IMR-90 (cell line): ENCODE results near the gene DCTD. TPM values are rescaled to one million over a fixed set of nuclear protein-coding genes. Genes with fewer than 3 reads are reported as not detected.

Source experiments
- ATAC-seq: fragments of 200-7000 bp; cut with Tn5 transposase; 2 replicates; pipeline ENCODE4 v1.9.1; 2020; ENCODE audit warnings: low read depth, mild to moderate bottlenecking, moderate library complexity
- BruUV-seq: library from RNA; stranded (reverse); fragments of 400-500 nt; replicated peaks from 2 replicates; lab custom pipeline; 2021; lab: Mats Ljungman, UMichigan
- CTCF ChIA-PET: fragments of 300-600 bp; formaldehyde crosslinking; extraction: SDS; loops from one replicate; lab custom pipeline; 2021; ENCODE audit warnings: antibody characterized with exemption; lab: Yijun Ruan, JAX
- POLR2A ChIA-PET: fragments of 300-600 bp; sonication (Branson Sonifier 250); formaldehyde crosslinking; loops from one replicate; lab custom pipeline; 2022; ENCODE audit warnings: antibody characterized with exemption; ENCODE audit not compliant: unreplicated experiment; lab: Charles Lee
- DNase-seq: peaks from one replicate; pipeline ENCODE4 v3.0.0; 2013
- H2AFZ ChIP-seq: replicated peaks from 2 replicates; pipeline ENCODE3; 2013; ENCODE audit warnings: low read length, mild to moderate bottlenecking; ENCODE audit not compliant: poor library complexity
- H2AK5ac ChIP-seq: 2 replicates; pipeline ENCODE4 v1.6.1; 2013; ENCODE audit warnings: low read depth, low read length, inconsistent platforms
- H2AK9ac ChIP-seq: replicated peaks from 2 replicates; pipeline ENCODE3; 2013; ENCODE audit warnings: mild to moderate bottlenecking, low read depth, low read length, moderate library complexity; ENCODE audit not compliant: poor library complexity
- H2BK120ac ChIP-seq: 2 replicates; pipeline ENCODE4 v1.6.1; 2013; ENCODE audit warnings: low read depth, low read length, inconsistent platforms
- H2BK15ac ChIP-seq: 3 replicates; pipeline ENCODE4 v1.6.1; 2013; ENCODE audit warnings: low read depth, low read length, inconsistent platforms
- H2BK20ac ChIP-seq: 2 replicates; pipeline ENCODE4 v1.6.1; 2013; ENCODE audit warnings: low read depth, mild to moderate bottlenecking, inconsistent platforms, low read length, moderate library complexity
- H2BK5ac ChIP-seq: 2 replicates; pipeline ENCODE4 v1.6.1; 2013; ENCODE audit warnings: mild to moderate bottlenecking, low read depth, low read length, inconsistent platforms; ENCODE audit not compliant: poor library complexity, severe bottlenecking
- H3K14ac ChIP-seq: replicated peaks from 2 replicates; pipeline ENCODE4 v1.6.1; 2013; ENCODE audit warnings: low read depth, low read length, inconsistent platforms
- H3K18ac ChIP-seq: 2 replicates; pipeline ENCODE4 v1.6.1; 2013; ENCODE audit warnings: low read depth, low read length, control low read depth
- H3K23ac ChIP-seq: 2 replicates; pipeline ENCODE4 v1.6.1; 2013; ENCODE audit warnings: low read depth, low read length, inconsistent platforms
- H3K27ac ChIP-seq: 2 replicates; pipeline ENCODE4 v1.5.1; 2013; ENCODE audit warnings: mild to moderate bottlenecking, control low read depth, low read length; ENCODE audit not compliant: insufficient read depth
- H3K27me3 ChIP-seq: 2 replicates; pipeline ENCODE4 v1.6.1; 2013; ENCODE audit warnings: low read length; ENCODE audit not compliant: control insufficient read depth, insufficient read depth
- H3K36me3 ChIP-seq: 2 replicates; pipeline ENCODE4 v1.6.1; 2013; ENCODE audit warnings: low read length, mixed read lengths; ENCODE audit not compliant: control insufficient read depth, insufficient read depth
- H3K4ac ChIP-seq: 2 replicates; pipeline ENCODE4 v1.6.1; 2013; ENCODE audit warnings: low read depth, low read length, inconsistent platforms
- H3K4me1 ChIP-seq: 2 replicates; pipeline ENCODE4 v1.6.1; 2013; ENCODE audit warnings: low read length, mixed read lengths; ENCODE audit not compliant: control insufficient read depth, insufficient read depth
- H3K4me2 ChIP-seq: 2 replicates; pipeline ENCODE4 v1.6.1; 2013; ENCODE audit warnings: low read depth, mild to moderate bottlenecking, control low read depth, low read length, moderate library complexity
- H3K4me3 ChIP-seq: 2 replicates; pipeline ENCODE4 v1.5.1; 2013; ENCODE audit warnings: low read depth, mild to moderate bottlenecking, control low read depth, low read length, moderate library complexity; ENCODE audit not compliant: insufficient read depth
- H3K56ac ChIP-seq: 2 replicates; pipeline ENCODE4 v1.6.1; 2013; ENCODE audit warnings: low read length, inconsistent platforms; ENCODE audit not compliant: insufficient read depth; ENCODE audit errors: extremely low read depth
- H3K79me1 ChIP-seq, 2 experiments: 2 replicates each; pipeline ENCODE4 v1.6.1; 2013; ENCODE audit warnings: low read length in 2 of 2, inconsistent platforms in 1 of 2, low read depth in 1 of 2
- H3K9ac ChIP-seq: 2 replicates; pipeline ENCODE4 v1.6.1; 2013; ENCODE audit warnings: low read depth, low read length, control low read depth
- H3K9me1 ChIP-seq: 2 replicates; pipeline ENCODE4 v1.6.1; 2013; ENCODE audit warnings: low read length, inconsistent platforms; ENCODE audit not compliant: insufficient read depth
- H3K9me3 ChIP-seq: 2 replicates; pipeline ENCODE4 v1.6.1; 2013; ENCODE audit warnings: low read length; ENCODE audit not compliant: control insufficient read depth, insufficient read depth
- H4K20me1 ChIP-seq: 2 replicates; pipeline ENCODE4 v1.6.1; 2013; ENCODE audit warnings: low read length, inconsistent platforms; ENCODE audit not compliant: insufficient read depth
- H4K5ac ChIP-seq: 2 replicates; pipeline ENCODE4 v1.6.1; 2013; ENCODE audit warnings: mild to moderate bottlenecking, low read depth, low read length, control low read depth
- H4K8ac ChIP-seq, 2 experiments: 2 replicates each; pipeline ENCODE4 v1.6.1; 2013; ENCODE audit warnings: low read depth in 2 of 2, low read length in 2 of 2, control low read depth in 1 of 2, inconsistent platforms in 1 of 2
- H4K91ac ChIP-seq: 2 replicates; pipeline ENCODE4 v1.6.1; 2013; ENCODE audit warnings: low read depth, low read length, inconsistent platforms; ENCODE audit not compliant: insufficient read depth
- BHLHE40 ChIP-seq: fragments of 150-350 bp; IDR thresholded peaks from 2 replicates; pipeline ENCODE4 v1.6.1; 2016; ENCODE audit warnings: mild to moderate bottlenecking, low read depth, low read length
- CEBPB ChIP-seq: IDR thresholded peaks from 2 replicates; pipeline ENCODE4 v1.6.1; 2012; ENCODE audit warnings: low read depth, low read length, improper control_type of control experiment
- CHD1 ChIP-seq: IDR thresholded peaks from 2 replicates; pipeline ENCODE4 v1.6.1; 2012; ENCODE audit warnings: low read depth, low read length, improper control_type of control experiment
- CTCF ChIP-seq: conservative IDR thresholded peaks from 2 replicates; pipeline ENCODE4 v1.5.1; 2012; ENCODE audit warnings: mild to moderate bottlenecking, low read depth, low read length, improper control_type of control experiment
- ELK1 ChIP-seq: fragments of 150-350 bp; IDR thresholded peaks from 2 replicates; pipeline ENCODE4 v1.6.1; 2016; ENCODE audit warnings: low read depth, mild to moderate bottlenecking, low read length, moderate library complexity, borderline replicate concordance
- FOS ChIP-seq: fragments of 150-350 bp; IDR thresholded peaks from 2 replicates; pipeline ENCODE4 v1.6.1; 2016; ENCODE audit warnings: low read depth, low read length
- MAFK ChIP-seq: IDR thresholded peaks from 2 replicates; pipeline ENCODE4 v1.6.1; 2012; ENCODE audit warnings: low read depth, low read length, improper control_type of control experiment
- MAZ ChIP-seq: IDR thresholded peaks from 2 replicates; pipeline ENCODE4 v1.6.1; 2012; ENCODE audit warnings: low read depth, mild to moderate bottlenecking, low read length, improper control_type of control experiment, moderate library complexity, borderline replicate concordance
- MXI1 ChIP-seq: IDR thresholded peaks from 2 replicates; pipeline ENCODE4 v1.6.1; 2012; ENCODE audit warnings: low read depth, mild to moderate bottlenecking, low read length, moderate library complexity, borderline replicate concordance
- NFE2L2 ChIP-seq: fragments of 150-350 bp; IDR thresholded peaks from 2 replicates; pipeline ENCODE4 v1.6.1; 2016; ENCODE audit warnings: low read depth, mild to moderate bottlenecking, low read length
- POLR2A ChIP-seq: IDR thresholded peaks from 2 replicates; pipeline ENCODE4 v1.6.1; 2012; ENCODE audit warnings: mild to moderate bottlenecking, low read depth, low read length
- RAD21 ChIP-seq: IDR thresholded peaks from 2 replicates; pipeline ENCODE4 v1.6.1; 2012; ENCODE audit warnings: low read length, improper control_type of control experiment
- RCOR1 ChIP-seq: IDR thresholded peaks from 2 replicates; pipeline ENCODE4 v1.6.1; 2012; ENCODE audit warnings: mild to moderate bottlenecking, low read length, improper control_type of control experiment; ENCODE audit not compliant: insufficient replicate concordance
- RFX5 ChIP-seq: IDR thresholded peaks from 2 replicates; pipeline ENCODE4 v1.8.0; 2012; ENCODE audit warnings: low read depth, mild to moderate bottlenecking, low read length, moderate library complexity
- SMC3 ChIP-seq: fragments of 150-350 bp; IDR thresholded peaks from 2 replicates; pipeline ENCODE4 v1.6.1; 2016; ENCODE audit warnings: low read depth, mild to moderate bottlenecking, antibody characterized with exemption, low read length, moderate library complexity
- WGBS, 2 experiments: methylation state at CpG; one replicate each; pipeline versions ENCODE4 v1.1.5 to v1.1.7; 2013; ENCODE audit warnings: missing lambda C conversion rate in 2 of 2; ENCODE audit not compliant: insufficient read length in 1 of 2; ENCODE audit errors: extremely low coverage in 2 of 2; 5-methylcytosine and 5-hydroxymethylcytosine counted together
- dilution Hi-C: fragments of 300-500 bp; cut with HindIII; formaldehyde crosslinking; loops from one replicate; pipeline ENCODE4 v1.14.3; 2018; ENCODE audit warnings: low sequenced_read_pairs; ENCODE audit not compliant: unreplicated experiment
- in situ Hi-C: fragments of 300-500 bp; cut with MboI; formaldehyde crosslinking; loops from 3 replicates; pipeline ENCODE4 v1.14.3; 2019; ENCODE audit warnings: low sequenced_read_pairs, inconsistent platforms, mixed read lengths
- intact Hi-C: fragments of 100-400 bp; cut with micrococcal nuclease; formaldehyde crosslinking; loops from 2 replicates; pipeline ENCODE4 v1.10.0; 2022
- polyA plus RNA-seq, 3 experiments: library from polyadenylated mRNA; depleted of rRNA; stranded (reverse); fragments of >200 nt; gene quantifications; 2 replicates each; pipeline ENCODE4 v1.2.3, GENCODE V29; 2012; ENCODE audit warnings: low replicate concordance in 1 of 3
- total RNA-seq: library from RNA; depleted of rRNA; stranded (reverse); fragments of >200 nt; gene quantifications from 2 replicates; pipeline ENCODE4 v1.2.3, GENCODE V29; 2012

Gene DCTD
- total and polyA plus RNA-seq, 2 of the 4 experiments (the other 2 are of a cell fraction) = 90.3 to 127 TPM

DNA sequence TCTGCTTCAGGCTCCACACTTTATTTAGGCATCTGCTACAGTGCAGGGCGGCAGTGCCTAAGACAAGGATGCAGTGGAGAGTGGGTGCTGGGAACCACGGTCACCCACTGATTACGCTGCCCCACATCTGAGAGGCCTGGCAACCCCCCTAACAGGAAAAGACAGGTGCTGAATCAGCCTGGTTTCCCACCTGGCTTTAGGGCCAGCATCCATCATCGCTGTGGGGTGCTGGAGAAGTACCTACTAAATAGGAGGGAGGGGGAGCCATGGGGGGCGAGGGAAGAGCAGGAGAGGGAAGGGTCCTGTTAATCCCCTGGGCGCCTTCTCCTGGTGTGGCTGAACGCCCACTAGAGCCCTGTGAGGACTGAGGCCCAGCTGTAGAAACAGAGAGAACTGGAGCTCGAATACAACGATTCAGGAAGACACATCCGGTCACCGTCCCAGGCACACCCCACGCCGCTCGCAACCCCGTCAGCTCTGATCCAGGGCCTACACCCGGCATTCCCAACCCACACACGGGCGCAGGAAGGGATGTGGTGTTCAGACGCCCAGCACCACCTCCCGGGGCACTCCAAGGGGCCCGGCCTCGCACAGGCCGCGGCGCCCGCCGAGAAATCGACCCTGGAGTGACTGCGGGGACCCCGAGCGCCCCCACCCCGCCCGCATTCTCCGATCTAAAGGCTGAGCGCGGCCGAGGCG is 554 bp downstream of the DCTD start:
- ChIA-PET POLR2A (interaction anchor here (0.6 to 0.8 kb wide), 2 partner anchors 18 to 182 kb away, joined by 3 to 4 read pairs; no protein-coding TSS in a partner anchor), CTCF (no interaction called here)
- Histone ChIP-seq H3K18ac (peak overlapping the region; percentile 52), H3K4ac (peak overlapping the region; percentile 98), H2BK5ac (peak overlapping the region; percentile 84), H2BK15ac (peak overlapping the region; percentile 57; the same call in 1 of the 3 replicates), H4K5ac (peak overlapping the region; percentile 88), H2AK9ac (peak overlapping the region; percentile 94), H3K23ac (peak overlapping the region; percentile 99), H3K56ac (peak overlapping the region; percentile 93), H3K14ac (peak overlapping the region; percentile 88), H3K4me3 (peak overlapping the region; percentile 65), H3K27ac (peak overlapping the region; percentile 73), H2BK20ac (peak overlapping the region; percentile 8), H3K9me3 (no peaks in the 10 kb centered on the region), H2AK5ac (peak overlapping the region; percentile 93), H2AFZ (peak overlapping the region; percentile 97), H3K79me1 (peaks cover 32 to 54% of the 10 kb centered on the region in 2 experiments), H4K20me1 (no peaks in the 10 kb centered on the region), H4K8ac (peak overlapping the region; percentile 90 to 97), H3K4me2 (peak overlapping the region; percentile 87), H4K91ac (peak overlapping the region; percentile 96), H2BK120ac (peak overlapping the region; percentile 74), H3K27me3 (no peaks in the 10 kb centered on the region), H3K36me3 (peaks cover 23% of the 10 kb centered on the region), H3K9me1 (peaks cover 20% of the 10 kb centered on the region), H3K9ac (peak overlapping the region; percentile 76), H3K4me1 (peaks cover 14% of the 10 kb centered on the region)
- intact Hi-C loops (no loop called here), dilution Hi-C loops (loop anchor here (25.0 kb wide), 1 partner anchor 346 kb away; no protein-coding TSS in a partner anchor), in situ Hi-C loops (no loop called here)
- BruUV-seq = no TSS peak
- DNase-seq (peak; percentile 79), ATAC-seq (peak; percentile 72)
- 10% methylated on average over 4 of the region's 38 CpGs; no CpG with 5 or more reads in 1 of the 2 experiments for WGBS, 2 experiments
- TF ChIP-seq FOS = no peak
- TF ChIP-seq MAFK = no peak
- 0 out of 2 replicates have a peak, but pooled peaks have one; percentile 6 for TF ChIP-seq BHLHE40
- TF ChIP-seq MAZ = no peak
- no peak for TF ChIP-seq CHD1
- peak; percentile 64; the same call in 1 of the 2 replicates for TF ChIP-seq POLR2A
- no peak for TF ChIP-seq CEBPB
- no peak for TF ChIP-seq NFE2L2
- no peak for TF ChIP-seq RFX5
- TF ChIP-seq SMC3 = no peak
- TF ChIP-seq CTCF = no peak
- TF ChIP-seq ELK1 = no peak
- no peak for TF ChIP-seq RAD21
- TF ChIP-seq MXI1 = peak; percentile 34
- TF ChIP-seq RCOR1 = no peak
